HEK293 (cell line): ENCODE measurements around the gene KRT36.

Experiments used
- CTCF ChIA-PET: fragments of 350-600 bp; formaldehyde crosslinking; extraction: SDS; loops from one replicate; lab custom pipeline; 2021; ENCODE audit warnings: antibody characterized with exemption; lab: Yijun Ruan, JAX
- POLR2A ChIA-PET: fragments of 300-600 bp; formaldehyde crosslinking; extraction: SDS; loops from one replicate; lab custom pipeline; 2020; ENCODE audit warnings: antibody characterized with exemption, inconsistent platforms; lab: Yijun Ruan, JAX
- H3K27ac ChIP-seq: fragments of 200-500 bp; sonication (Bioruptor generic); 2 replicates; pipeline ENCODE4 v1.5.1; 2014; ENCODE audit warnings: low read depth, low read length, control low read depth, inconsistent platforms; ENCODE audit errors: extremely low read depth
- H3K36me3 ChIP-seq, 2 experiments: fragments of 200-500 bp in 1 of 2; sonication (Bioruptor generic) in 1 of 2; 1 replicate in 1 of 2; 2 replicates in 1 of 2; pipeline ENCODE4 v1.5.1; 2014 to 2017; ENCODE audit warnings: inconsistent platforms in 2 of 2, low read length in 2 of 2; ENCODE audit not compliant: control insufficient read depth in 2 of 2, insufficient read depth in 1 of 2
- H3K4me1 ChIP-seq: fragments of 200-500 bp; sonication (Bioruptor generic); 2 replicates; pipeline ENCODE4 v1.5.1; 2014; ENCODE audit warnings: mild to moderate bottlenecking, low read length, inconsistent platforms; ENCODE audit not compliant: control insufficient read depth, insufficient read depth
- H3K4me3 ChIP-seq: 2 replicates; pipeline ENCODE4 v1.5.1; 2011; ENCODE audit warnings: low read depth, mild to moderate bottlenecking, control low read depth, low read length, moderate library complexity
- H3K9me3 ChIP-seq: fragments of 200-500 bp; sonication (Bioruptor generic); 2 replicates; pipeline ENCODE4 v1.5.1; 2014; ENCODE audit warnings: low read depth, low read length, inconsistent platforms; ENCODE audit not compliant: control insufficient read depth, insufficient read depth
- BCL11A ChIP-seq: fragments of 450-650 bp; formaldehyde crosslinking; IDR thresholded peaks from 2 replicates; pipeline ENCODE4 v1.5.1; 2016; ENCODE audit warnings: low read depth, missing biosample characterization, missing genetic modification characterization
- GLIS2 ChIP-seq: fragments of 450-650 bp; formaldehyde crosslinking; IDR thresholded peaks from 2 replicates; pipeline ENCODE4 v1.5.1; 2016; ENCODE audit warnings: missing biosample characterization, missing genetic modification characterization
- MEIS1 ChIP-seq: sonication (generic); formaldehyde crosslinking; IDR thresholded peaks from 2 replicates; pipeline ENCODE4 v1.8.1; 2022; ENCODE audit warnings: missing genetic modification reagents, mild to moderate bottlenecking, borderline replicate concordance
- SCRT2 ChIP-seq: fragments of 450-650 bp; formaldehyde crosslinking; IDR thresholded peaks from 2 replicates; pipeline ENCODE4 v1.5.1; 2016; ENCODE audit warnings: missing biosample characterization, missing genetic modification characterization
- SETDB1 ChIP-seq: IDR thresholded peaks from one replicate; pipeline ENCODE4 v1.6.1; 2017; ENCODE audit warnings: mild to moderate bottlenecking, low read length, moderate library complexity, mixed read lengths; ENCODE audit not compliant: insufficient read length
- SP2 ChIP-seq: fragments of 450-650 bp; formaldehyde crosslinking; IDR thresholded peaks from 2 replicates; pipeline ENCODE4 v1.5.1; 2016; ENCODE audit warnings: missing biosample characterization, missing genetic modification characterization
- SP3 ChIP-seq: fragments of 450-650 bp; formaldehyde crosslinking; IDR thresholded peaks from 2 replicates; pipeline ENCODE4 v1.5.1; 2016; ENCODE audit warnings: missing biosample characterization, missing genetic modification characterization
- ZBTB48 ChIP-seq: fragments of 450-650 bp; formaldehyde crosslinking; IDR thresholded peaks from 2 replicates; pipeline ENCODE4 v1.5.1; 2016; ENCODE audit warnings: missing biosample characterization, missing genetic modification characterization
- ZBTB6 ChIP-seq: fragments of 450-650 bp; formaldehyde crosslinking; IDR thresholded peaks from 2 replicates; pipeline ENCODE4 v1.5.1; 2017; ENCODE audit warnings: missing biosample characterization, missing genetic modification characterization
- ZBTB8A ChIP-seq: fragments of 450-650 bp; formaldehyde crosslinking; IDR thresholded peaks from 2 replicates; pipeline ENCODE4 v1.5.1; 2016; ENCODE audit warnings: missing biosample characterization, missing genetic modification characterization
- ZFHX2 ChIP-seq: fragments of 450-650 bp; formaldehyde crosslinking; conservative IDR thresholded peaks from 2 replicates; pipeline ENCODE4 v1.5.1; 2016; ENCODE audit warnings: missing biosample characterization, missing genetic modification characterization
- ZNF157 ChIP-seq: fragments of 450-650 bp; formaldehyde crosslinking; IDR thresholded peaks from 2 replicates; pipeline ENCODE4 v1.5.1; 2016; ENCODE audit warnings: missing biosample characterization, missing genetic modification characterization
- ZNF214 ChIP-seq: fragments of 450-650 bp; formaldehyde crosslinking; IDR thresholded peaks from 2 replicates; pipeline ENCODE4 v1.5.1; 2017; ENCODE audit warnings: missing biosample characterization, mild to moderate bottlenecking, missing genetic modification characterization, borderline replicate concordance
- ZNF23 ChIP-seq: fragments of 450-650 bp; formaldehyde crosslinking; IDR thresholded peaks from 2 replicates; pipeline ENCODE4 v1.5.1; 2016; ENCODE audit warnings: missing biosample characterization, missing genetic modification characterization, borderline replicate concordance
- ZNF266 ChIP-seq: fragments of 450-650 bp; formaldehyde crosslinking; IDR thresholded peaks from 2 replicates; pipeline ENCODE4 v1.5.1; 2016; ENCODE audit warnings: missing biosample characterization, missing genetic modification characterization, low read depth
- ZNF292 ChIP-seq: fragments of 450-650 bp; formaldehyde crosslinking; IDR thresholded peaks from 2 replicates; pipeline ENCODE4 v1.5.1; 2016; ENCODE audit warnings: low read depth, missing biosample characterization, missing genetic modification characterization, borderline replicate concordance
- ZNF391 ChIP-seq: fragments of 450-650 bp; formaldehyde crosslinking; IDR thresholded peaks from 2 replicates; pipeline ENCODE4 v1.5.1; 2016; ENCODE audit warnings: low read depth, missing biosample characterization, missing genetic modification characterization, borderline replicate concordance
- ZNF404 ChIP-seq: fragments of 450-650 bp; formaldehyde crosslinking; IDR thresholded peaks from 2 replicates; pipeline ENCODE4 v1.5.1; 2017; ENCODE audit warnings: missing biosample characterization, missing genetic modification characterization
- ZNF544 ChIP-seq: fragments of 450-650 bp; formaldehyde crosslinking; IDR thresholded peaks from 2 replicates; pipeline ENCODE4 v1.5.0; 2017; ENCODE audit warnings: missing biosample characterization, missing genetic modification characterization
- ZNF555 ChIP-seq: fragments of 450-650 bp; formaldehyde crosslinking; conservative IDR thresholded peaks from 2 replicates; pipeline ENCODE4 v1.5.1; 2017; ENCODE audit warnings: missing biosample characterization, mild to moderate bottlenecking, missing genetic modification characterization, inconsistent platforms
- ZNF571 ChIP-seq: fragments of 450-650 bp; formaldehyde crosslinking; IDR thresholded peaks from 2 replicates; pipeline ENCODE4 v1.5.0; 2017; ENCODE audit warnings: missing biosample characterization, missing genetic modification characterization
- ZNF629 ChIP-seq: fragments of 450-650 bp; formaldehyde crosslinking; IDR thresholded peaks from 2 replicates; pipeline ENCODE4 v1.5.1; 2017; ENCODE audit warnings: missing biosample characterization, missing genetic modification characterization
- ZNF645 ChIP-seq: fragments of 450-650 bp; formaldehyde crosslinking; IDR thresholded peaks from 2 replicates; pipeline ENCODE4; 2016; ENCODE audit warnings: missing biosample characterization, missing genetic modification characterization
- ZNF76 ChIP-seq: fragments of 450-650 bp; formaldehyde crosslinking; IDR thresholded peaks from 2 replicates; pipeline ENCODE4; 2016; ENCODE audit warnings: low read depth, missing biosample characterization, missing genetic modification characterization, borderline replicate concordance
- ZSCAN18 ChIP-seq: fragments of 450-650 bp; formaldehyde crosslinking; IDR thresholded peaks from 2 replicates; pipeline ENCODE4 v1.5.1; 2016; ENCODE audit warnings: missing biosample characterization, missing genetic modification characterization

Gene KRT36

GRCh38 chr17:41475421-41475820 lies 14.3 kb downstream of the KRT36 start (continued):
- TF ChIP-seq ZFHX2 (tag by site-specific recombination) (no peak), SETDB1 (no peak), ZNF157 (tag by site-specific recombination) (no peak), ZNF629 (tag by site-specific recombination) (no peak), BCL11A (tag by site-specific recombination) (no peak), GLIS2 (tag by site-specific recombination) (no peak), ZNF214 (tag by site-specific recombination) (no peak), ZNF76 (tag by site-specific recombination) (no peak)

- no peak for TF ChIP-seq SP2 (tag by site-specific recombination)
- TF ChIP-seq ZNF292 (tag by site-specific recombination), result no peak
- TF ChIP-seq ZNF391 (tag by site-specific recombination), result no peak
- no peak for TF ChIP-seq ZNF544
- no peak for TF ChIP-seq ZBTB8A (tag by site-specific recombination)
- no peak for TF ChIP-seq ZNF645 (tag by site-specific recombination)
- TF ChIP-seq ZBTB48 (tag by site-specific recombination), result no peak
- TF ChIP-seq MEIS1, result no peak
- no peak for TF ChIP-seq ZNF23
- TF ChIP-seq ZSCAN18, result no peak
- no peak for TF ChIP-seq ZNF555 (tag by site-specific recombination)
- no peak for TF ChIP-seq ZBTB6 (tag by site-specific recombination)
- no peak for TF ChIP-seq ZNF404 (tag by site-specific recombination)
- TF ChIP-seq ZNF571 (tag by site-specific recombination), result no peak
- no peak for TF ChIP-seq ZNF266 (tag by site-specific recombination)
- TF ChIP-seq SCRT2 (tag by site-specific recombination), result no peak
- TF ChIP-seq SP3 (tag by site-specific recombination), result no peak
- TF ChIP-seq, all 188 proteins: peak for 0
- H3K9me3 ChIP-seq, result no peaks in the 10 kb centered on the region
- H3K27ac ChIP-seq, result no peak overlapping the region
- POLR2A ChIA-PET, result no interaction called here
- CTCF ChIA-PET, result interaction anchor here (1.1 to 1.3 kb wide), 4 partner anchors 74 to 192 kb away, joined by 3 to 4 read pairs (median 3); no protein-coding TSS in a partner anchor
- no peaks in the 10 kb centered on the region for H3K4me1 ChIP-seq
- no peaks in the 10 kb centered on the region for H3K36me3 ChIP-seq
- no peak overlapping the region for H3K4me3 ChIP-seq
Measured at GRCh38 chr17:41474863-41475262, 14.8 kb downstream of the KRT36 start.
